Loucy (cell line): Measurements from ENCODE around the gene TMPO.
"Not testable (repeated sequence)": the region's sequence is repeated elsewhere in the genome, so short reads cannot be mapped to it uniquely, and the experiment has no call there.

Source experiments
- CTCF ChIP-seq: fragments of 200-600 bp; sonication (generic); conservative IDR thresholded peaks from 2 replicates; pipeline ENCODE4 v1.5.1; 2014; ENCODE audit warnings: mild to moderate bottlenecking, antibody characterized with exemption, low read length
- EZH2phosphoT487 ChIP-seq: fragments of 200-600 bp; IDR thresholded peaks from 2 replicates; pipeline ENCODE4 v1.6.1; 2018; ENCODE audit warnings: antibody characterized with exemption, mild to moderate bottlenecking, moderate library complexity, borderline replicate concordance

DNA sequence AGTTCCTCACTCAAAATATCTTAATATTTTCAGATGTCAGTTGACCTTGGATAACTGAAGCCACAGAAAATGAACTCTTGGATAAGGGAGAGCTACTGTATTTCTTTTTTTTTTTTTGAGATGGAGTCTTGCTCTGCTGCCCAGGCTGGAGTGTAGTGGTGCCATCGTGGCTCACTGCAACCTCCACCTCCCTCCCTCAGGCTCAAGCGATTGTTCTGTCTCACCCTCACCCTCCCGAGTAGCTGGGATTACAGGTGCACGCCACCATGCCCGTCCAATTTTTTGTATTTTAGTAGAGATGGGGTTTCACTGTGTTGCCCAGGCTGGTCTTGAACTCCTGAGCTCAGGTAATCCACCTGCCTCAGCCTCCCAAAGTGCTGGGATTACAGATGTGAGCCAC, 81.9 kb downstream of the TMPO start:
- not testable (repeated sequence) for TF ChIP-seq CTCF, EZH2phosphoT487
